ENCODE measurements around the gene RYR3. TPM values are rescaled to one million over a fixed set of nuclear protein-coding genes. Genes with fewer than 3 reads are reported as not detected.

The RYR3 gene
- total RNA-seq, 4 donors from 2014 or later: 0.18 to 3.3 (median 2.3) TPM

GRCh38 chr15:33425142-33425541 lies 114.4 kb downstream of the RYR3 start:
- H3K36me3 ChIP-seq: no peaks in the 10 kb centered on the region
- H3K27ac ChIP-seq: no peak overlapping the region
- H3K4me3 ChIP-seq: no peak overlapping the region
- no peaks in the 10 kb centered on the region for H3K9me3 ChIP-seq
- DNase-seq: no peak
- no peaks in the 10 kb centered on the region for H3K27me3 ChIP-seq
- H3K4me1 ChIP-seq: no peaks in the 10 kb centered on the region
- TF ChIP-seq POLR2A (IDR thresholded peaks at IDR 0.05): no peak
- TF ChIP-seq, protein P1, sequence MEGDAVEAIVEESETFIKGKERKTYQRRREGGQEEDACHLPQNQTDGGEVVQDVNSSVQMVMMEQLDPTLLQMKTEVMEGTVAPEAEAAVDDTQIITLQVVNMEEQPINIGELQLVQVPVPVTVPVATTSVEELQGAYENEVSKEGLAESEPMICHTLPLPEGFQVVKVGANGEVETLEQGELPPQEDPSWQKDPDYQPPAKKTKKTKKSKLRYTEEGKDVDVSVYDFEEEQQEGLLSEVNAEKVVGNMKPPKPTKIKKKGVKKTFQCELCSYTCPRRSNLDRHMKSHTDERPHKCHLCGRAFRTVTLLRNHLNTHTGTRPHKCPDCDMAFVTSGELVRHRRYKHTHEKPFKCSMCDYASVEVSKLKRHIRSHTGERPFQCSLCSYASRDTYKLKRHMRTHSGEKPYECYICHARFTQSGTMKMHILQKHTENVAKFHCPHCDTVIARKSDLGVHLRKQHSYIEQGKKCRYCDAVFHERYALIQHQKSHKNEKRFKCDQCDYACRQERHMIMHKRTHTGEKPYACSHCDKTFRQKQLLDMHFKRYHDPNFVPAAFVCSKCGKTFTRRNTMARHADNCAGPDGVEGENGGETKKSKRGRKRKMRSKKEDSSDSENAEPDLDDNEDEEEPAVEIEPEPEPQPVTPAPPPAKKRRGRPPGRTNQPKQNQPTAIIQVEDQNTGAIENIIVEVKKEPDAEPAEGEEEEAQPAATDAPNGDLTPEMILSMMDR (IDR thresholded peaks at IDR 0.05): no peak

DNA sequence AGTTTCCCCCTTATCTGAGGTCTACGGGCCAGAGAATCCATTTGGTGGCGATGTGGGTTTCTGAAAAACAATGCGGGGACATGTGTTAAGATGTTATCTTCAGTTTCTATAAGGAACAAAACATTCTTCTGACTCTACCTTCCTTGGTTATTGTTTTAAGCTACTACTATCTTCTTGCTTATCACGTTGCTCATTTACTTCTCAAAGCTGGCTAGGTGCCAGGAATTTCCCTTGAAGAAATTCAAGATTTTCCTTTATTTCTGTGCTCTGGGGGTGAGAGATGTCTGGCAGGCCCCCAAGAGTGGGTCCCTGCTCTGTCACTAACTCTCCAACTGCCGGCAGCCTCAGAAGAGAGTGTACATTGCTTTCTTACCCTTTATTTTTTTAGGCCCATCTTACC lies 119.8 kb downstream of the RYR3 start:
- Histone ChIP-seq H3K27me3 (no peaks in the 10 kb centered on the region), H3K9me3 (peaks cover 0 to 2% (median 0%) of the 10 kb centered on the region in 4 donors), H3K4me1 (no peaks in the 10 kb centered on the region), H3K27ac (no peak overlapping the region), H3K4me3 (no peak overlapping the region), H3K36me3 (no peaks in the 10 kb centered on the region)
- no peak for TF ChIP-seq POLR2A (IDR thresholded peaks at IDR 0.05)
- TF ChIP-seq, protein P1 (IDR thresholded peaks at IDR 0.05): no peak
- DNase-seq: no peak

- Histone ChIP-seq H3K27ac (no peak overlapping the region), H3K36me3 (no peaks in the 10 kb centered on the region), H3K4me3 (no peak overlapping the region), H3K9me3 (peaks cover 0 to 2% (median 0%) of the 10 kb centered on the region in 4 donors), H3K4me1 (no peaks in the 10 kb centered on the region), H3K27me3 (no peaks in the 10 kb centered on the region)
- TF ChIP-seq, protein P1 (IDR thresholded peaks at IDR 0.05): no peak
- no peak for TF ChIP-seq POLR2A (IDR thresholded peaks at IDR 0.05)
- no peak for DNase-seq
Observed at GRCh38 chr15:33433821-33434220, 123.1 kb downstream of the RYR3 start.

- TF ChIP-seq, protein P1 (IDR thresholded peaks at IDR 0.05): no peak
- TF ChIP-seq POLR2A (IDR thresholded peaks at IDR 0.05): no peak
- Histone ChIP-seq H3K4me3 (no peak overlapping the region), H3K27ac (no peak overlapping the region), H3K27me3 (no peaks in the 10 kb centered on the region), H3K9me3 (peaks cover 0 to 2% (median 0%) of the 10 kb centered on the region in 4 donors), H3K36me3 (no peaks in the 10 kb centered on the region), H3K4me1 (no peaks in the 10 kb centered on the region)
- DNase-seq: no peak
Observed at GRCh38 chr15:33438396-33438795, 127.6 kb downstream of the RYR3 start.

DNA sequence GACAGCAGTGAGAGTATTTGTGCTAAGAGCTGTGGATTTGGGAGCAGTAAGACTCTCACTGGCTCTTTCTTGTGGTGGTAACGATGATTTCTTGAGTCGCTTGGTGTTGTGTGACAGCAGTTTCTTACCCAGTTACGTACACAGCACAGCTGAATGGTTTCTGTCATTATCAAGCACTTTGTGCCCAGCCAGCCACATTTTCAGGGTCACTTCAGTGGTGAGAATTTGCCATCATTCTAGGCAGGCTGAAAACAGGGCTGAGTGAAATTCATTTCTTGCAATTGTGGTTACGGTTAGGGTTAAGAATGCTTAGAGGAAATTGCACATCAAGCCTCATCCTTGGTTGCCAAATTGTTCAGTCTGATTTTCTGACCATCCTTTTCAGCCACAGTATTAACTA lies 130.1 kb downstream of the RYR3 start:
- Histone ChIP-seq H3K9me3 (no peaks in the 10 kb centered on the region), H3K4me3 (no peak overlapping the region), H3K4me1 (no peaks in the 10 kb centered on the region), H3K36me3 (no peaks in the 10 kb centered on the region), H3K27me3 (no peaks in the 10 kb centered on the region), H3K27ac (no peak overlapping the region)
- no peak for DNase-seq
- TF ChIP-seq, protein P1 (IDR thresholded peaks at IDR 0.05): no peak
- TF ChIP-seq POLR2A (IDR thresholded peaks at IDR 0.05): no peak

GRCh38 chr15:33442449-33442848 lies 131.7 kb downstream of the RYR3 start:
- DNase-seq: no peak
- no peaks in the 10 kb centered on the region for H3K4me1 ChIP-seq
- TF ChIP-seq POLR2A (IDR thresholded peaks at IDR 0.05): no peak
- TF ChIP-seq, protein P1 (IDR thresholded peaks at IDR 0.05): no peak
- H3K27me3 ChIP-seq: no peaks in the 10 kb centered on the region
- H3K9me3 ChIP-seq: no peaks in the 10 kb centered on the region
- H3K27ac ChIP-seq: no peak overlapping the region
- H3K4me3 ChIP-seq: no peak overlapping the region
- H3K36me3 ChIP-seq: no peaks in the 10 kb centered on the region
